Mucosa of stomach (tissue), 1 donor: ENCODE data around the gene ANGPTL2.

ENCODE experiments used
- H3K27me3 ChIP-seq: one replicate; pipeline ENCODE4 v1.7.0; 2013; ENCODE audit warnings: mild to moderate bottlenecking, low read length; ENCODE audit not compliant: control insufficient read depth, insufficient read depth
- H3K36me3 ChIP-seq: one replicate; pipeline ENCODE4 v1.7.0; 2013; ENCODE audit warnings: low read length; ENCODE audit not compliant: control insufficient read depth, insufficient read depth
- H3K4me1 ChIP-seq: one replicate; pipeline ENCODE4 v1.7.0; 2013; ENCODE audit warnings: mild to moderate bottlenecking, low read length; ENCODE audit not compliant: control insufficient read depth, insufficient read depth
- H3K4me3 ChIP-seq: one replicate; pipeline ENCODE4 v1.7.0; 2013; ENCODE audit warnings: low read length
- H3K9ac ChIP-seq: one replicate; pipeline ENCODE4 v1.7.0; 2013; ENCODE audit warnings: mild to moderate bottlenecking, low read length, moderate library complexity
- H3K9me3 ChIP-seq: one replicate; pipeline ENCODE4 v1.7.0; 2013; ENCODE audit warnings: mild to moderate bottlenecking, low read length, moderate library complexity; ENCODE audit not compliant: control insufficient read depth
- donor health status: Pancreatic carcinoma.

Gene ANGPTL2

DNA sequence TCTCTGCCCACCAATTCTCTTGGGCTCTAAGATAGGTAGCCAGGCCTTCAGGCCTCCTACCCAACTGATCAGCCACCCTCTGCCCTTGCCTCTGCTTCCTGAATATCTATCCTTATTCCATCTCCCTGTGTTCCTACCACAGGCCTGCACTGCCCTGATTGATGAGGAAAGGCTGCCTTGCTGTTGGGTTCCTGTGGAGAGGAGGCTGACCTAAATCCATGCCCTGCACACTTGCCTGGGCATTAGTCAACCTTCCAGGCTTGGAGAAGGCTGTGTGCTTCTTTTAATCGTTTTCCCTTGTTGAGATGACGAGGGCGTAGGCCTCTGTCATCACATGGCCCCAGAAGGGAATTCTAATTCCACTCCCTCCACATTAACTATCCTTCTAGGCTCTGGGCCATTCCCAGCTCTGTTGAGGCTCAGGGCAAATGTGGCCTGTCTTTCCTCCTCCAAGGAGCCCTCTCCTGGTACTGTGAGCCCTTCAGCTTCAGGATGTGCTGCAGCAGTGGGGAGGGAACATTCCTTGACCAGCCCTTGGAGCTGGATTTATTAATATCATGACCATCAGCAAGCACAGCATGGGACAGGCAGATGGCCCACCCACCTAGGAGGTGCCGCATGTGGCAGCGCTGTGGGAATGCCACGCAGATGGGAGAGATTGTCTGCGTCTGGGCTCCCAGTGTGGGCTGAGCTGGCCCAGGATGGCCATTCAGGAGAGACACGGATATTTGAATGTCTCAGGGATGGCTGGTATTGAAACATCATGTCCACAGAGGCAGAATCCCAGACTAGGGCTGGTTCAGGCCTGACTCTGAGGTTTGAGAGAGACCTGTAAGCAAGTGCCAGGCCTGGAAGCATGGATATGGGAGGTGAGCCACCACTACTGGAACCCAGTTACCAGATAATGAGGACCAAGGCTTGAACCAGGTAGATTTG lies 40.9 kb downstream of the ANGPTL2 start:
- Histone ChIP-seq H3K9me3 (no peaks in the 10 kb centered on the region), H3K9ac (no peak overlapping the region), H3K36me3 (no peaks in the 10 kb centered on the region), H3K27me3 (no peaks in the 10 kb centered on the region), H3K4me3 (no peak overlapping the region), H3K4me1 (no peaks in the 10 kb centered on the region)

DNA sequence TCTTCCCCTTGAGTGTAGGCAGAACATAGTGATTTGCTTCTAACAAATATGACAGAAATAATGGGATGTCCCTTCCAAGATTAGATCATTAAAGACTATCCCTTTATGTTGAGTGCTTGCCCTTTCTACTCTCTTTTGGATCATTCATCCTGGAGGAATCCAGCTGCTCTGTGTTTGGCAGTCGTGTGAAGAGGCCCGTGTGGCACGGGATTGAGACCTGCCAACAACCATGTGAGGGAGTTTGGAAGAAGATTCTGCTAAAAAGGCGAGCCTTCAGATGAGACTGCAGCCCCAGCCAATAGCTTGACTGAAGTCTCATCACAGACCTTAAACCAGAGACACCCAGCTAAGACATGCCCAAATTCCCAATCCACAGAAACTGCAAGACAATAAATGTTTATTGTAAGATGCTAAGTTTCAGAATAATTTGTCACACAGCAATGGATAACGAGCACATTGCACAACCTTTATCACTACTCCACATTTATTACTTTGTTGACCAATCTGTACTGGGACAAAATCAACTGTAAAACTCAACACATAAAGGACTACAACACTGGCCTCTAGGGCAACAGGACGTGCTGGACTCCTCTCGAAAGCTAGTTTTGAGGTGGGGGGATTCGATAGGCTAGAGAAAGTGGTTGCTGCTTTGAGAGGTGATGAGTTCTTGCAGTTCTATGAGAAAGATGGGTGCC lies 42.8 kb downstream of the ANGPTL2 start:
- Histone ChIP-seq H3K4me1 (peaks cover 17% of the 10 kb centered on the region), H3K4me3 (no peak overlapping the region), H3K36me3 (no peaks in the 10 kb centered on the region), H3K9ac (no peak overlapping the region), H3K9me3 (no peaks in the 10 kb centered on the region), H3K27me3 (no peaks in the 10 kb centered on the region)

DNA sequence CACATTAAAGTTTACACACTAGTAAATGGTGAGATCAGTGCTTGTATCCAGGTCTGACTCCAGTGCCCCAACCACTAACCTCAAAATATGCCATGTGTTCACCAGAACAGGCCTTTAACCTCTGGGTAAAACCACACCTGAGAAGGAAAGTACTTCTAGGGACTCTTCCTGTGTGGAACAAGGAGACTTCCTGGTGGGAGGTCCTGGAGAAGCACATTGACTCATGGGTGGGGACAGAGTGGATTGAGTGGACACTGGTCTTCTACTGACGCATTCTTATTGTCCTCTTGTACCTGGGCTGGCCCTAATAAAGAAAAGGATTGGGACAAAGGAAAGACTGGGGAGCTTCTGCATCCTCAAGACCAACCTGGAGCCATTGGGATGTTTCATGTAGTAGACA lies 43.4 kb downstream of the ANGPTL2 start:
- no peaks in the 10 kb centered on the region for H3K27me3 ChIP-seq
- no peaks in the 10 kb centered on the region for H3K36me3 ChIP-seq
- no peak overlapping the region for H3K4me3 ChIP-seq
- H3K9me3 ChIP-seq, result no peaks in the 10 kb centered on the region
- peaks cover 21% of the 10 kb centered on the region for H3K4me1 ChIP-seq
- no peak overlapping the region for H3K9ac ChIP-seq

DNA sequence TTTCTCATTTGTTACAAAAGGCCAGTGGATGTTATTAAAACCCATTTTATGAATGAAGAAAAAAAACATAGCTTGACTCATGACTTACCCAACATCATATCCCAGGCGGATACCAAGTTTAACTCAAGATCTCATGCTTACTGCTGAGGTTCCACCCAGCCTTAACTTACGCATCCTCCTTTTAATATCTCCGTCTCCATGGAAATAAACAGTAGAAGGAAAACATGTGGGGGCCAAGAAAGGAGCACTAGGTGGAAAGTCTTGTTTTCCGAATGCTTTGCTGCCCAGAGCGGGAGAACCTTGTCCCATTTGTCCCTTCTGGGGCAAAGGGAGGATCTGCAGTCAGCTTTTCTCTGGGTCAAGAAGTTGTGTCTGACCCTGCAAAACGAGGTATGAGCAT lies 44.1 kb downstream of the ANGPTL2 start:
- Histone ChIP-seq H3K27me3 (no peaks in the 10 kb centered on the region), H3K4me1 (peaks cover 21% of the 10 kb centered on the region), H3K36me3 (no peaks in the 10 kb centered on the region), H3K9me3 (no peaks in the 10 kb centered on the region), H3K9ac (no peak overlapping the region), H3K4me3 (no peak overlapping the region)

DNA sequence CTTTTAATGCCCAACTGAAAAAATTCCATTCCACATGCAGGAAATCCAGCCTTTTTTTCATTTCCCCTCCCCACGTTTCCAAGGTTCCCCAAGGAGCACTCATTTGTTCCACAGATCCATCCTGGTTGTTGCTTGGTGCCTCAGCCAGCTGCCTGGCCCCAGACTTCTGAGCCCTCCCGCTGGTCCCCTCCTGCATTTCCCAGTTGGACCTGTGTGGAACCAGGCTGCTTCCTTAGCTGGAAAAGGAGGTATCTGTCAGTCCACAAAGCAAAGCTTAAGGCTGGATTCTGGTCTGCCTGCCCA lies 44.8 kb downstream of the ANGPTL2 start:
- Histone ChIP-seq H3K9ac (no peak overlapping the region), H3K4me1 (peaks cover 21% of the 10 kb centered on the region), H3K36me3 (no peaks in the 10 kb centered on the region), H3K27me3 (no peaks in the 10 kb centered on the region), H3K4me3 (no peak overlapping the region), H3K9me3 (no peaks in the 10 kb centered on the region)

DNA sequence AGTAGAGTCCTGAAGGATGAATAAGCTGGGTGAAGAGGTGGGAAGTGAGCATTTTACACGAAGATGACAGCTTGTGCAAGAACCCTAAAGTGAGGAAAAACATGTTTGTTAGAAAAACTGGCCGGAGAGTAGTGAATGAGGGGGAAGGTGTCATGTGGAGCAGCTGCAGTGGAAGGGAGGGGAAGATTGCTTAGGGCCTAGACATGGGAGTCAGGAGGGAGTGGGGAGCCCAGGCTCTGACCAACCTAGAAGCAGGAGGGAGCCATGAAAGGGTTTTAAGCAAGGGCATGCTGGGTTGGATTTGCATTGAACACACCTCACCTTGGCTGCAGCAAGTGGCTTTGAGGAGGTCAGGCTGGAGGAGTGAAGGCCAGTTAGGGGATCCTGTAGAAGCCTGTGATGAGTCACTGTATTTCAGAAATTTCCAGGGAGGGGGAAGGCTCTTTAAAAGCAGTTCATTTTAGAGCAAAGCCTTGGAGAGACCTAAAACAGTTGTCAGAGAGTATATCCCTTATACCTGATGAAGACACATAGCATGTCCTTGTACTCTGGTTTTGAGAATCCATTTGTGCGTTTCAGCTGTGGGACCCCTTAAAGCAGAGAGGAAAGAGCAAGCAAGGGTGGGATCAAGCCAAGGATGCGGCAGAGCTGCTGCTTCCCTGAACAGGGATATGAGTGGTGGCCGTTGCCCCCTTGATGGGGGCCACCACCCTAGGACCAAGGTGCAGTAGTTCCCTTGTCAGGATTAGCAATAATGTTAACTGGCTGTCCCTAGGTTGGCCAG lies 45.4 kb downstream of the ANGPTL2 start:
- Histone ChIP-seq H3K9me3 (no peaks in the 10 kb centered on the region), H3K36me3 (no peaks in the 10 kb centered on the region), H3K4me3 (no peak overlapping the region), H3K27me3 (no peaks in the 10 kb centered on the region), H3K4me1 (peaks cover 21% of the 10 kb centered on the region), H3K9ac (no peak overlapping the region)

DNA sequence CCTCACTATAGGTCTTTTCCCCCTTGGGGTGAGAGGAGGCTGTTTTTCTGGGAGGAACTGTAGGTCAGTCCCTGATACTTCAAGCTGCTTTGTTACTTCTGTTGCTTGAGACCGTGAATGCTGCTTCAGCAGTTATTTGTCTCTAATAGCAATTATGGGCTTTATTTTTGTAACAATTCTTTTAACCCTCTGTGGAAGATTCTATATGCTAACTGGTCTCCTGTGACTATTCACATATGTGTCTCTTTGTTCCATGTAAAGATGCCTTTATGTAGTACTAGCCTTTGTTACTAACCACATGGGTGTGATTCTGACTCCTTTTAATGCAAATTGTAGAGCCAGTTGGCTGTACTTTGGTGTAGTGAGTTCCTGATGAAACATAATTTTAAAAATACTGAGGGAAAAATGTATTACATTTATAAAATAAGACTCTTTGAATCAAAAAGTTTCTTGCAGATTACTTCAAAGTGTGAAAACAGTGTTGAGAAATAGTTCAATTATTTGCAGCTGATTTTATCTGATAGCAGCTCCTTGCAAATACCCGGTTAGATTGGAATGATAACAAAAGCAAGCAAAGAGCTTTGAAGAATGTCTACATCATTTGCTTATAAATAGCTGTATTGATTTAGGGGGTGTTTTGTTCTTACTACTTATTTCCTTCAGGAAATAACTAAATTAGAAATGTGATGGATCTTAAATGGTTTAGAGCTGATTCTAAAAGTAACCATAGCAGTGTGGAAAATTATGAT lies 46.6 kb downstream of the ANGPTL2 start:
- no peaks in the 10 kb centered on the region for H3K9me3 ChIP-seq
- H3K4me1 ChIP-seq, result peaks cover 21% of the 10 kb centered on the region
- no peak overlapping the region for H3K4me3 ChIP-seq
- no peaks in the 10 kb centered on the region for H3K36me3 ChIP-seq
- H3K9ac ChIP-seq, result no peak overlapping the region
- no peaks in the 10 kb centered on the region for H3K27me3 ChIP-seq

DNA sequence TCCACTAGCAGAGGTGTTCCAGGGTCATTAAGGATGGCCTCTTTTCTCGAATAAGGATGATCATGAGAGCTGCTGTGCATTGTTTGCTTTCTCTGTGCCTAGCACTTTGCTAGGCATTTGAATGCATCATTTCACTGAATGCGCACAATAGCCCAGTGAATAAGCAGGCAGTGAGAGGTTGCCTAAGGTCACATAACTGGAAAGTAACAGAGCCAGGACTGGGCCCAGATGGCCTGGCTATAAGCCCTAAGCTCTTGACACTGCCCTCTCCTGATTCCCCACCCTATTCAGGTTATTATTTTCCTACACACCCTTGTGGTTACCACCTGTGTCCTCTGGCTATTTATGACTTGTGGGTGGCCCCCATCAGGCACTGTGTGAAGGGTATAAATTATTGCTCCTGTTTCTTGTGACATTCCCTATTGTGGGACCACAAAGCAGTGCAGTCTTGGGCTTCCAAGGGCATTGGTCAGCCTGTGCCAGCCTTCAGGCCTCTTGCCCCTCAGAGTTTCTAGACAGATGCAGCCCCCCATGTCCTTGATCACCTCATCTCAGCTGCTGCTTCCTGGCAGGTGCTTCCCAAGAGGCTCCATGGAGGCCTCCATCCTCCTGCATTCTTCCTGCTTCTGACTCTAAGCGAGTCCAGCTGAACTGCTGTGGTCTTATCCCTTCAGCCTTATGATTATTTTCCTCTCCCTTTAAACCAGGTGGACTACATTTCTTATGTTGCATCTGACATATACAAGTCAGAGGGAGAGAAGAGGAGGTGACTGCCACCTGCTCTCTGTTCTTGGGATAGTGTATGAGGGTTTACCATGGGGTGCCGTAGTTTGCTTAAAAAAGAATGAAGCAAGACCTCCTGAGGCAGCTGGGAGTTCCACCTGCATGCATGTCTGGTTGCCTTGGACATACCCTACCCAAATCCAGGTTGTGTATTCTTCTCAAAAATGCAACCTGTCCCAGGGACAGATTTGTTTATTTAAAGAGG lies 47.6 kb downstream of the ANGPTL2 start:
- Histone ChIP-seq H3K4me3 (no peak overlapping the region), H3K27me3 (no peaks in the 10 kb centered on the region), H3K9ac (no peak overlapping the region), H3K9me3 (no peaks in the 10 kb centered on the region), H3K36me3 (no peaks in the 10 kb centered on the region), H3K4me1 (peaks cover 21% of the 10 kb centered on the region)

DNA sequence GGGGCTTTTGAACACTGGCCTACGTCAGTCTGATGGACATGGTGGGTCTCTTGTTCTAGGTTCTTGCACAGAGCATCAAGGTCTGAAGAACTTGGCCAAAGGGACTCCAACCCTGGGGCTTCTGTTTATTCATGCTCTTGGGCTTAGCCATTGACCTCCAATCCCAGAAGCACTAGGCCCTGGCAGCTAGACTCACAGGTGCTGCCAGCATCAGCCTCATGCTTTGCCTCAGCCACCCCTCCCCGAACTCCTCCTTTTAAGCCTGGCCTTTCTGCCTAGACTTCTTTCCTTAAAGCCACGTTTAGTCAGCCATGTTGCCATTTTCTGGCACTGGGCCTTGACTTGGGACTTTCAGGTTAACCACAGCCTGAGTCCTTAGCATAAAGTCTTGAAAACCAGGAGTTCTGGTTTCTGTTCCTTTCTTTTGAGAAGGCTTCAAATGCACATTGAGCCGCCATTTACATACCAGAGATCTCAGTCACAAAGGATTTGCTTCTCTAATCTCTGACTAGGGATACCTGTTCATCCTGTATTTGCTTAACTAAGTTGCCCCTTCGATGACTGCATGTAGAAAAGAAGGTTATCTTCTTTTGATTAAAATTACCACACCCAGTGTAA lies 54.7 kb downstream of the ANGPTL2 start:
- no peak overlapping the region for H3K9ac ChIP-seq
- H3K4me1 ChIP-seq, result peaks cover 31% of the 10 kb centered on the region
- H3K4me3 ChIP-seq, result no peak overlapping the region
- no peaks in the 10 kb centered on the region for H3K9me3 ChIP-seq
- H3K27me3 ChIP-seq, result no peaks in the 10 kb centered on the region
- no peaks in the 10 kb centered on the region for H3K36me3 ChIP-seq

DNA sequence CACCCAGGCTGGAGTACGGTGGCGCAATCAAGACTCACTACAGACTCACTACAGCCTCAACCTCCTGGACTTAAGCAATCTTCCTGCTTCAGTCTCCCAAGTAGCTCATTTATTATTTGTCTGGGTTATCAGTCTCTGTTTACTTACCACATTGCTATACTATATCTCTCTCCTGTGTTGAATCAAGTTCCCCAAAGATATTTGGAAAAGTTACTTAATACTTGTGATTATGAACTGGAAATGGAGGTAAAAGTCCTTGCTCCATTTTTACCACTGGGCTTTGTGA lies 55.6 kb downstream of the ANGPTL2 start:
- H3K9me3 ChIP-seq, result no peaks in the 10 kb centered on the region
- H3K9ac ChIP-seq, result no peak overlapping the region
- H3K4me1 ChIP-seq, result peaks cover 31% of the 10 kb centered on the region
- H3K27me3 ChIP-seq, result no peaks in the 10 kb centered on the region
- H3K4me3 ChIP-seq, result no peak overlapping the region
- no peaks in the 10 kb centered on the region for H3K36me3 ChIP-seq
